ENCODE results near the gene ACSS3. TPM values are rescaled to one million over a fixed set of nuclear protein-coding genes. Genes with fewer than 3 reads are reported as not detected.

ACSS3 gene
- total RNA-seq, 2 experiments from 2014 or later = not detected

DNA sequence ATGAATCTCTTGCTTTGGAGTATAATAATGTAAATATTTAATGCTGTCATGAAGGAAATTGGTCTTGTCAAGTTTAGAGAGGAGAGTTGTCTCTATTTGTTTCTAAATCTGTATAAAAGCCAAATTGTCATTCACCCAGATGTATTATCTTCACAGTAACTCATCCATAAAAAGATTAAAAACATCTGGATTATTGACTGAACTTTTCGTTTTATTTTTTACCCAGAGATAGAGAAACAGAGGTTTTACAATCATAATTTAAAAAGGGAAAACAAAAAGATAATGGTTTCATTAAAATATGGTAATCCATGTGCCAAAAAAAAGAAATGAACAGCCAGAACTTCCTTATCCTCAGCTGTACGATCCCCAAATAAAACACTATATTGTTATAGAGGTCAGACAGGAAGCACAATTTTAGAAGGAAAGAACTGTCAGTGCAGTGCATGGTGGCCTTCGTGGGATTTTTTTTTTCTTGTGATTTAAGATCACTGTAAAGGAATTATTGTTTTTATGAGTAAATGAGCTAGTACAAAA lies 125.9 kb downstream of the ACSS3 start:
- no peak for ATAC-seq (ENCODE audit: poor library complexity)
- Mint-ChIP-seq H3K4me1 (ENCODE audit: low read depth) (no peaks in the 10 kb centered on the region), H3K4me3 (no peak overlapping the region), H3K36me3 (ENCODE audit: low read depth) (no peaks in the 10 kb centered on the region), H3K27ac (no peak overlapping the region), H3K27me3 (no peaks in the 10 kb centered on the region), H3K9me3 (peaks cover 2% of the 10 kb centered on the region)
- intact Hi-C loops (cut with DNase I, micrococcal nuclease) = no loop called here
- POLR2A ChIA-PET = no interaction called here
- Histone ChIP-seq H3K9me3 (ENCODE audit: control insufficient read depth in 1 of 2, insufficient read depth in 1 of 2, low read length in 2 of 2) (no peaks in the 10 kb centered on the region), H3K27me3 (ENCODE audit: control insufficient read depth in 1 of 2, insufficient read depth in 2 of 2, low read length in 2 of 2) (no peaks in the 10 kb centered on the region), H3K4me3 (ENCODE audit: low read length) (no peak overlapping the region), H3K36me3 (ENCODE audit: insufficient read depth, low read length) (no peaks in the 10 kb centered on the region), H3K4me1 (ENCODE audit: insufficient read depth, low read length) (no peaks in the 10 kb centered on the region), H3K27ac (ENCODE audit: low read depth in 1 of 2, low read length in 2 of 2) (no peak overlapping the region)
- CTCF ChIA-PET = no interaction called here
- no peak for DNase-seq
- TF ChIP-seq, protein P1, sequence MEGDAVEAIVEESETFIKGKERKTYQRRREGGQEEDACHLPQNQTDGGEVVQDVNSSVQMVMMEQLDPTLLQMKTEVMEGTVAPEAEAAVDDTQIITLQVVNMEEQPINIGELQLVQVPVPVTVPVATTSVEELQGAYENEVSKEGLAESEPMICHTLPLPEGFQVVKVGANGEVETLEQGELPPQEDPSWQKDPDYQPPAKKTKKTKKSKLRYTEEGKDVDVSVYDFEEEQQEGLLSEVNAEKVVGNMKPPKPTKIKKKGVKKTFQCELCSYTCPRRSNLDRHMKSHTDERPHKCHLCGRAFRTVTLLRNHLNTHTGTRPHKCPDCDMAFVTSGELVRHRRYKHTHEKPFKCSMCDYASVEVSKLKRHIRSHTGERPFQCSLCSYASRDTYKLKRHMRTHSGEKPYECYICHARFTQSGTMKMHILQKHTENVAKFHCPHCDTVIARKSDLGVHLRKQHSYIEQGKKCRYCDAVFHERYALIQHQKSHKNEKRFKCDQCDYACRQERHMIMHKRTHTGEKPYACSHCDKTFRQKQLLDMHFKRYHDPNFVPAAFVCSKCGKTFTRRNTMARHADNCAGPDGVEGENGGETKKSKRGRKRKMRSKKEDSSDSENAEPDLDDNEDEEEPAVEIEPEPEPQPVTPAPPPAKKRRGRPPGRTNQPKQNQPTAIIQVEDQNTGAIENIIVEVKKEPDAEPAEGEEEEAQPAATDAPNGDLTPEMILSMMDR (IDR thresholded peaks at IDR 0.05) = no peak

DNA sequence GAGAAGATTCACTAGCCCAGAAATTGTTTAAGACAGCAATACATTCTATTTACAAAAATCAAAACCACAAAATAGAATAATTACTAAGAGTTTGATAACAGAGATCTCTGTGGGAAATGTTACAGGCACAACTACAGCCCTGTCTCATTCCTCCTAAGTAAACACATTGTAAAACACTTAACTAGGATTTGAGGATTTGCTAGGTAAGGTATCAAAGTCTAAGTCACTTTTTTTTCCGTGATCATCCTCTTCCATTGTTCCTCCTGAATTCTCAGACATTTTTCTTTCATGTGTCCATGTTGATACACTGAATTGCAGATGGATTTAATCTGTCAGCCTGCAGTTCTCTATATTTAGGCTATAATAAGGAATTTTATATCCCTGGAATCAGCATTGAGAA lies 127.5 kb downstream of the ACSS3 start:
- Histone ChIP-seq H3K27me3 (ENCODE audit: control insufficient read depth in 1 of 2, insufficient read depth in 2 of 2, low read length in 2 of 2) (no peaks in the 10 kb centered on the region), H3K27ac (ENCODE audit: low read depth in 1 of 2, low read length in 2 of 2) (no peak overlapping the region), H3K9me3 (ENCODE audit: control insufficient read depth in 1 of 2, insufficient read depth in 1 of 2, low read length in 2 of 2) (no peaks in the 10 kb centered on the region), H3K4me3 (ENCODE audit: low read length) (no peak overlapping the region), H3K36me3 (ENCODE audit: insufficient read depth, low read length) (no peaks in the 10 kb centered on the region), H3K4me1 (ENCODE audit: insufficient read depth, low read length) (no peaks in the 10 kb centered on the region)
- intact Hi-C loops (cut with DNase I, micrococcal nuclease) = no loop called here
- Mint-ChIP-seq H3K27me3 (no peaks in the 10 kb centered on the region), H3K36me3 (ENCODE audit: low read depth) (no peaks in the 10 kb centered on the region), H3K4me1 (ENCODE audit: low read depth) (no peaks in the 10 kb centered on the region), H3K27ac (no peak overlapping the region), H3K9me3 (peaks cover 3% of the 10 kb centered on the region), H3K4me3 (no peak overlapping the region)
- ATAC-seq (ENCODE audit: poor library complexity) = no peak
- DNase-seq = no peak
- ChIA-PET POLR2A (no interaction called here), CTCF (no interaction called here)
- TF ChIP-seq, protein P1 (IDR thresholded peaks at IDR 0.05) = no peak

DNA sequence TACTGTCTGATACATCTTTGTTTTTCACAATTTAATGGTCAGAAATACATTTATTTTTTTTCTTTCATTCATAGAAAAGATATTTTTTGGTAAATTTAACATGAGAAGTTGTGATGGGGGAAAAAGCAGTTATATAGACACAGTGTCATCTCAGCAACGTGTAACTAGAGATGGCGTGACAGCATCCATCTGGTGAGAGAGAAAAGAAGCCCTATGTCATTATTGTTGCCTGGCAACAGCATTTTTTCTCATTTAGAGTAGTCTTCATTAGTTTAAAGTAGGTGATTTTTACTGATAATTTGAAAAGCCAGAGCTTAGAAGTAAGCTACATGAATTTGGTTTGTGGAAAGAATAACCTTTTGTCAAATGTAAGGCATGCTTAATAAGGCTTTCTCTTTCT lies 128.6 kb downstream of the ACSS3 start:
- Mint-ChIP-seq H3K27ac (no peak overlapping the region), H3K36me3 (ENCODE audit: low read depth) (no peaks in the 10 kb centered on the region), H3K9me3 (peaks cover 3% of the 10 kb centered on the region), H3K27me3 (no peaks in the 10 kb centered on the region), H3K4me1 (ENCODE audit: low read depth) (no peaks in the 10 kb centered on the region), H3K4me3 (no peak overlapping the region)
- H3K4me1 ChIP-seq (ENCODE audit: insufficient read depth, low read length) = no peaks in the 10 kb centered on the region
- DNase-seq = no peak
- CTCF ChIA-PET = no interaction called here
- no peak overlapping the region for H3K27ac ChIP-seq (ENCODE audit: low read depth in 1 of 2, low read length in 2 of 2)
- TF ChIP-seq, protein P1 (IDR thresholded peaks at IDR 0.05) = no peak
- no peaks in the 10 kb centered on the region for H3K36me3 ChIP-seq (ENCODE audit: insufficient read depth, low read length)
- no peak for ATAC-seq (ENCODE audit: poor library complexity)
- intact Hi-C loops (cut with DNase I, micrococcal nuclease) = no loop called here
- H3K9me3 ChIP-seq (ENCODE audit: control insufficient read depth in 1 of 2, insufficient read depth in 1 of 2, low read length in 2 of 2) = no peaks in the 10 kb centered on the region
- no peaks in the 10 kb centered on the region for H3K27me3 ChIP-seq (ENCODE audit: control insufficient read depth in 1 of 2, insufficient read depth in 2 of 2, low read length in 2 of 2)
- POLR2A ChIA-PET = no interaction called here
- H3K4me3 ChIP-seq (ENCODE audit: low read length) = no peak overlapping the region

Measured in CD4-positive, alpha-beta T cell (primary cell).